Esophagus muscularis mucosa (tissue), 4 donors: ENCODE measurements around the gene TRAK2.

ENCODE experiments used
- EP300 ChIP-seq: sonication (generic); formaldehyde crosslinking; IDR thresholded peaks from one replicate; pipeline ENCODE4 v1.6.1; 2017; ENCODE audit warnings: antibody characterized with exemption
- POLR2A ChIP-seq: fragments of 450-650 bp; IDR thresholded peaks from one replicate; pipeline ENCODE4 v1.6.1; 2017; ENCODE audit warnings: antibody characterized with exemption, moderate library complexity, mild to moderate bottlenecking, low read depth
- POLR2AphosphoS5 ChIP-seq, 2 donors: sonication (generic); formaldehyde crosslinking; IDR thresholded peaks; one replicate each; pipeline ENCODE4 v1.6.1; 2017; ENCODE audit warnings: antibody characterized with exemption in 2 of 2
- TF ChIP-seq, protein P1 (sequence below), 3 experiments: fragments of 200-600 bp in 2 of 3; fragments of 450-650 bp in 1 of 3; sonication (generic) in 2 of 3; IDR thresholded peaks; one replicate each; pipeline ENCODE4 v1.5.1; 2017 to 2019; ENCODE audit warnings: antibody characterized with exemption in 3 of 3, mild to moderate bottlenecking in 2 of 3, moderate library complexity in 1 of 3

GRCh38 chr2:201357221-201357620 is 94.0 kb downstream of the TRAK2 start, which contains the start of gene FLACC1:
- TF ChIP-seq, protein P1, sequence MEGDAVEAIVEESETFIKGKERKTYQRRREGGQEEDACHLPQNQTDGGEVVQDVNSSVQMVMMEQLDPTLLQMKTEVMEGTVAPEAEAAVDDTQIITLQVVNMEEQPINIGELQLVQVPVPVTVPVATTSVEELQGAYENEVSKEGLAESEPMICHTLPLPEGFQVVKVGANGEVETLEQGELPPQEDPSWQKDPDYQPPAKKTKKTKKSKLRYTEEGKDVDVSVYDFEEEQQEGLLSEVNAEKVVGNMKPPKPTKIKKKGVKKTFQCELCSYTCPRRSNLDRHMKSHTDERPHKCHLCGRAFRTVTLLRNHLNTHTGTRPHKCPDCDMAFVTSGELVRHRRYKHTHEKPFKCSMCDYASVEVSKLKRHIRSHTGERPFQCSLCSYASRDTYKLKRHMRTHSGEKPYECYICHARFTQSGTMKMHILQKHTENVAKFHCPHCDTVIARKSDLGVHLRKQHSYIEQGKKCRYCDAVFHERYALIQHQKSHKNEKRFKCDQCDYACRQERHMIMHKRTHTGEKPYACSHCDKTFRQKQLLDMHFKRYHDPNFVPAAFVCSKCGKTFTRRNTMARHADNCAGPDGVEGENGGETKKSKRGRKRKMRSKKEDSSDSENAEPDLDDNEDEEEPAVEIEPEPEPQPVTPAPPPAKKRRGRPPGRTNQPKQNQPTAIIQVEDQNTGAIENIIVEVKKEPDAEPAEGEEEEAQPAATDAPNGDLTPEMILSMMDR (IDR thresholded peaks at IDR 0.05) = no peak
- TF ChIP-seq EP300 (no peak), POLR2A (no peak), POLR2AphosphoS5 (IDR thresholded peaks at IDR 0.05) (no peak)
